Thoracic aorta (tissue), 2 donors: ENCODE results near the gene RASGRP3. TPM values are rescaled to one million over a fixed set of nuclear protein-coding genes. Genes with fewer than 3 reads are reported as not detected.

Experiments used
- ATAC-seq: fragments of 150-250 bp; one replicate; pipeline ENCODE4 v1.8.0; 2017; ENCODE audit warnings: low read depth; ENCODE audit not compliant: insufficient number of reproducible peaks, low FRiP score
- DNase-seq: peaks from one replicate; pipeline ENCODE4 v3.0.0-alpha.2; 2020; ENCODE audit warnings: low spot score
- H3K27ac ChIP-seq, 2 donors: fragments of 200-600 bp; sonication (generic); 1 replicate in 1 of 2; 2 replicates in 1 of 2; pipeline ENCODE4 v1.5.1; 2016; ENCODE audit warnings: mild to moderate bottlenecking in 2 of 2, moderate library complexity in 2 of 2
- H3K27me3 ChIP-seq: fragments of 200-600 bp; sonication (generic); replicated peaks from 2 replicates; pipeline ENCODE4 v1.6.0; 2016; ENCODE audit warnings: mild to moderate bottlenecking; ENCODE audit not compliant: insufficient read depth
- H3K36me3 ChIP-seq: fragments of 200-600 bp; sonication (generic); one replicate; pipeline ENCODE4 v1.5.1; 2016
- H3K4me1 ChIP-seq, 2 donors: fragments of 200-600 bp; sonication (generic); 1 replicate in 1 of 2; 2 replicates in 1 of 2; pipeline versions ENCODE4 v1.5.1 to v1.6.0; 2016; ENCODE audit warnings: low read depth in 2 of 2, mild to moderate bottlenecking in 1 of 2; ENCODE audit not compliant: control insufficient read depth in 1 of 2
- H3K4me3 ChIP-seq: fragments of 200-600 bp; sonication (generic); 2 replicates; pipeline ENCODE4 v1.5.1; 2016; ENCODE audit warnings: mild to moderate bottlenecking
- H3K9me3 ChIP-seq: fragments of 200-600 bp; sonication (generic); 2 replicates; pipeline ENCODE4 v1.5.1; 2016
- total RNA-seq, 2 donors: library from RNA; depleted of rRNA; stranded (reverse); fragments of >200 nt; gene quantifications; one replicate each; pipeline versions ENCODE4 v1.1.0 to v1.2.3, GENCODE V29; 2016
- TF ChIP-seq, protein P1 (sequence below): fragments of 200-600 bp; sonication (generic); IDR thresholded peaks from one replicate; pipeline ENCODE4 v1.5.1; 2019; ENCODE audit warnings: antibody characterized with exemption

RASGRP3 gene
- total RNA-seq, 2 donors from 2014 or later: 16.2 to 22.1 TPM

- no peak overlapping the region for H3K27ac ChIP-seq
- ATAC-seq (no peak), DNase-seq (no peak)
- H3K4me3 ChIP-seq: no peak overlapping the region
- H3K27me3 ChIP-seq: no peaks in the 10 kb centered on the region
- peaks cover 0 to 17% of the 10 kb centered on the region in 2 donors for H3K4me1 ChIP-seq
- TF ChIP-seq, protein P1, sequence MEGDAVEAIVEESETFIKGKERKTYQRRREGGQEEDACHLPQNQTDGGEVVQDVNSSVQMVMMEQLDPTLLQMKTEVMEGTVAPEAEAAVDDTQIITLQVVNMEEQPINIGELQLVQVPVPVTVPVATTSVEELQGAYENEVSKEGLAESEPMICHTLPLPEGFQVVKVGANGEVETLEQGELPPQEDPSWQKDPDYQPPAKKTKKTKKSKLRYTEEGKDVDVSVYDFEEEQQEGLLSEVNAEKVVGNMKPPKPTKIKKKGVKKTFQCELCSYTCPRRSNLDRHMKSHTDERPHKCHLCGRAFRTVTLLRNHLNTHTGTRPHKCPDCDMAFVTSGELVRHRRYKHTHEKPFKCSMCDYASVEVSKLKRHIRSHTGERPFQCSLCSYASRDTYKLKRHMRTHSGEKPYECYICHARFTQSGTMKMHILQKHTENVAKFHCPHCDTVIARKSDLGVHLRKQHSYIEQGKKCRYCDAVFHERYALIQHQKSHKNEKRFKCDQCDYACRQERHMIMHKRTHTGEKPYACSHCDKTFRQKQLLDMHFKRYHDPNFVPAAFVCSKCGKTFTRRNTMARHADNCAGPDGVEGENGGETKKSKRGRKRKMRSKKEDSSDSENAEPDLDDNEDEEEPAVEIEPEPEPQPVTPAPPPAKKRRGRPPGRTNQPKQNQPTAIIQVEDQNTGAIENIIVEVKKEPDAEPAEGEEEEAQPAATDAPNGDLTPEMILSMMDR: peak; percentile 81
- peaks cover 11% of the 10 kb centered on the region for H3K36me3 ChIP-seq
- no peaks in the 10 kb centered on the region for H3K9me3 ChIP-seq
Observed at GRCh38 chr2:33583194-33583938, 106.9 kb downstream of the RASGRP3 start.

- DNase-seq (no peak), ATAC-seq (no peak)
- Histone ChIP-seq H3K4me3 (no peak overlapping the region), H3K27me3 (no peaks in the 10 kb centered on the region), H3K36me3 (peaks cover 11% of the 10 kb centered on the region), H3K27ac (no peak overlapping the region), H3K9me3 (no peaks in the 10 kb centered on the region), H3K4me1 (peaks cover 10 to 45% of the 10 kb centered on the region in 2 donors)
- TF ChIP-seq, protein P1: no peak
Observed at GRCh38 chr2:33586766-33587165, 110.3 kb downstream of the RASGRP3 start.

DNA sequence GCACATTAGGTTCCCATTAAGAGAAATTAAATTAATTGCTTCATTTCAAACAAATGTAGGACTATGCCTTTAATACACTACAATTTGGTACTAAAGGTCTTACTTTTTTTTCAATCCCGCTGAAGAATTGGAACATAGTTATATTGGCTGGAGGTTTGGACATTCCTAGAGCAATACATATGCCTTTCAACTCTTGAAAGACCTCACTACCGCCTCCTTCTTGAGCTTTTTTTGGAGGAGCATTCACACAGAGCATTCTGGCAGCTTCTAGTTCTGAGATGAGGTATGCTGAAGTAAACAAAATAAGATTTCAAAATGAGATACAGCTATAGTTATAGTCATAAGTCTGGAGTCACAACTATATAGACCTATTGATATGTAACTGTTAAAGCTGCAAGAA is 111.8 kb downstream of the RASGRP3 start:
- no peak overlapping the region for H3K4me3 ChIP-seq
- H3K36me3 ChIP-seq: peaks cover 11% of the 10 kb centered on the region
- no peaks in the 10 kb centered on the region for H3K9me3 ChIP-seq
- DNase-seq (no peak), ATAC-seq (no peak)
- TF ChIP-seq, protein P1: no peak
- peak overlapping the region in 1 of 2 donors; percentile 22 for H3K27ac ChIP-seq
- peaks cover 10 to 49% of the 10 kb centered on the region in 2 donors for H3K4me1 ChIP-seq
- H3K27me3 ChIP-seq: no peaks in the 10 kb centered on the region

GRCh38 chr2:33589444-33589843 is 113.0 kb downstream of the RASGRP3 start:
- H3K27ac ChIP-seq: peak overlapping the region; percentile 17 to 58
- H3K36me3 ChIP-seq: peaks cover 11% of the 10 kb centered on the region
- H3K27me3 ChIP-seq: no peaks in the 10 kb centered on the region
- peaks cover 10 to 52% of the 10 kb centered on the region in 2 donors for H3K4me1 ChIP-seq
- DNase-seq: no peak
- H3K9me3 ChIP-seq: no peaks in the 10 kb centered on the region
- H3K4me3 ChIP-seq: no peak overlapping the region
- no peak for ATAC-seq
- TF ChIP-seq, protein P1: no peak

DNA sequence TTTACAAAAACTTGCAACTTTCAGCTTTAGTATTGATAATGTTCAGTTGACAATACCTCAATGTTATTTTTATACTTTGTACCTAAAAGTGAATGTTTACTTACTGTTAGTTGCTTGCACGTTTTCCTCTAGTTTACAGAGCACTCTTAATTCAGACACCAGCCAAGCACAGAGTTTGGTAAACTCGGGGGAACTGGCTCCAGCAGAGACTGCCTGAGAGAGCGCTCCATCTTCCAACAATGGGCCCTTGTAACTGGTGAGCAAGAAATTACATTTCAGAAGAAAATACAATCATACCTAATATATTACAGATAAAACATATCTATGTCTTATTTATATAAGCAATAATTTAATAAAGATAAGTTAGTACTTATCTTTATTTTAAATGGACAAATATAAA is 118.9 kb downstream of the RASGRP3 start:
- no peak for DNase-seq
- ATAC-seq: no peak
- Histone ChIP-seq H3K36me3 (no peaks in the 10 kb centered on the region), H3K4me3 (no peak overlapping the region), H3K4me1 (peaks cover 33 to 58% of the 10 kb centered on the region in 2 donors), H3K9me3 (no peaks in the 10 kb centered on the region), H3K27ac (no peak overlapping the region), H3K27me3 (no peaks in the 10 kb centered on the region)
- TF ChIP-seq, protein P1: no peak
